Activated gamma-delta T cell treated with Interleukin-2 at 50 U/mL for 16 hours (primary cell): ENCODE results near the gene CCR5.
"Not testable (repeated sequence)": the region's sequence is repeated elsewhere in the genome, so short reads cannot be mapped to it uniquely, and the experiment has no call there.

ENCODE experiments used
- DNase-seq: peaks from one replicate; pipeline ENCODE4 v3.0.0-alpha.2; 2020

CCR5 gene

DNA sequence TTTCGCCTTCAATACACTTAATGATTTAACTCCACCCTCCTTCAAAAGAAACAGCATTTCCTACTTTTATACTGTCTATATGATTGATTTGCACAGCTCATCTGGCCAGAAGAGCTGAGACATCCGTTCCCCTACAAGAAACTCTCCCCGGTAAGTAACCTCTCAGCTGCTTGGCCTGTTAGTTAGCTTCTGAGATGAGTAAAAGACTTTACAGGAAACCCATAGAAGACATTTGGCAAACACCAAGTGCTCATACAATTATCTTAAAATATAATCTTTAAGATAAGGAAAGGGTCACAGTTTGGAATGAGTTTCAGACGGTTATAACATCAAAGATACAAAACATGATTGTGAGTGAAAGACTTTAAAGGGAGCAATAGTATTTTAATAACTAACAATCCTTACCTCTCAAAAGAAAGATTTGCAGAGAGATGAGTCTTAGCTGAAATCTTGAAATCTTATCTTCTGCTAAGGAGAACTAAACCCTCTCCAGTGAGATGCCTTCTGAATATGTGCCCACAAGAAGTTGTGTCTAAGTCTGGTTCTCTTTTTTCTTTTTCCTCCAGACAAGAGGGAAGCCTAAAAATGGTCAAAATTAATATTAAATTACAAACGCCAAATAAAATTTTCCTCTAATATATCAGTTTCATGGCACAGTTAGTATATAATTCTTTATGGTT lies at the start of gene CCR5:
Gene CCR5, plus strand, starts transcription at position 108 of the 680 bp plus-strand sequence. CDS start 1,957 bp downstream, outside the sequence.
- DNase-seq, result no peak

DNA sequence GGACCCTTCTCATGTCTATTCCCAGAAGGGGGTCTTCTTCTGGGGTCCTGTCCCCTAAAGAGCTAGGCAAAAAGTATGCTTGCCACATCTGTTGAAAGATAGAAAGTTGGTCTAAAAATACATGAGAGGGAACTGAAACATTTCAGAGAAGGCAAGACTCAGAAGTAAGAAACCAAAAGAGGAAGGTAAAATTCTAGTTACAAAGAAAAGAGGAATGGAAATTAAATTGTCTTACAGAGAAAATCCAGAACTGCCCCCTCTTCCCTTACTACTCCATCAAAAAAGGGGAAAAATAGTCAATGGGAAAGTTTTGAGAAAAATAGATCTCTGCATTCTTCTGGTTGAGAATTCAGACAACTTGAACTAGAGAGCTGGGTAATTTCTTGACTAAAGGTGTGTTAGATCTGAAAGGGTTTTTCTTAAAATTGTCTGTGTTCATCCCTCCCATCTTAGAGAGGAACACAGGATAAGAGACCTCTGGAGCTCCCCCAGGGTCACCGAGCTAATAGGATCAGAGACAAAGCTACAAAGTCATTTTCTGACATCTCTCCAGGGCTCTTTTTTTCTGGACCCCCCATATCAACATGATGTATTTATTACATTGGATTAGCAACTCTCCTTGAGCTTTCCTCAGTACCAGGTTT lies 49.2 kb upstream of the CCR5 start:
- no peak for DNase-seq

- DNase-seq, result no peak
These were observed 46.7 kb upstream of the CCR5 start for GRCh38 chr3:46324036-46324435.

- DNase-seq, result no peak
These were observed 45.0 kb upstream of the CCR5 start for GRCh38 chr3:46325645-46326300.

- not testable (repeated sequence) for DNase-seq
These were observed 40.1 kb upstream of the CCR5 start for GRCh38 chr3:46330676-46331075.

DNA sequence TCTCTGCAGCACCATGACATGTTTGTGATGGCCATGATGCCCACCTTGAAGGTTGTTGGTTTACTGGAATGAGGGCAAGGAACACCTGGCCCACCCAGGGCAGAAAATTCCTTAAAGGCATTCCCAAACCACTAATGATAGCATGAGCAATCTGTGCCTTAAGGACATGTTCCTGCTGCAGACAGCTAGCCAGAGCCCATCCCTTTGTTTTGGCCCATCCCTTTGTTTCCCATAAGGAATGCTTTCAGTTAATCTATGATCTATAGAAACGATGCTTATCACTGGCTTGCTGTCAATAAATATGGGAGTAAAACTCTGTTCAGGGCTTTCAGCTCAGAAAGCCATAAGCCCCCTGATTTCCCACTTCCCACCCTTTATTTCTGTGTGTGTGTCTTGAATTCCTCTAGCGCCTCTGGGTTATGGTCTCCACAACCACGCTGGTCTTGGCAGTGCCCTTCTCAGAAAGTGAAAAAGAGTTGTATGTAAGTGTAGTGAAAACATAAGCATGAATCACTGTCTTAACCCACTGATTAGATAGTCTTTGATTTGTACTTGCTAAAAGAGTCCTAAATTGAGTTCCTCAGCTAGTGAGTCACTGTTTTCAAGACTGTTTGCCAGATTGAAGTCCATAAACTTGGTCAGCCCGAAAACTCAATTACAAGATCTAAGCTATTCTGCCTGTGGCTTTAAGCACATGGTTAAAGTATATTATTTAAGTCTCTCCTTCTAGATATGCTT lies 35.8 kb upstream of the CCR5 start:
- no peak for DNase-seq

- DNase-seq, result no peak
These were observed 35.2 kb upstream of the CCR5 start for GRCh38 chr3:46335541-46335940.

DNA sequence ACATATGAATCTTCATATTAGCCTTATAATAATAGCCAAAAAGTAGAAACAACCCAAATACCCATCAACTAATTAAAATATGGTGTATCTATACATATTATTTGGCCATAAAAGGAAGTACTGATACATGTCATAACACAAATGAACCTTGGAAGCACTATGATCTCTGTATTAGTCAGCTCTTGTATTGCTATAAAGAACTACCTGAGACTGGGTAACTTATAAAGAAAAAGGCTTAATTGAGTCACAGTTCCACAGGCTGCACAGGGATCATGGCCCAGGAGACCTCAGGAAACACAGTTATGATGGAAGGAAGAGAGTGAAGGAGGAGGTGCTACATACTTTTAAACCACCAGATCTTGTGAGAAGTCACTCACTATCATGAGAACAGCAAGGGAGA lies 32.8 kb upstream of the CCR5 start:
- no peak for DNase-seq

GRCh38 chr3:46338840-46339239 lies 31.9 kb upstream of the CCR5 start:
- no peak for DNase-seq

DNA sequence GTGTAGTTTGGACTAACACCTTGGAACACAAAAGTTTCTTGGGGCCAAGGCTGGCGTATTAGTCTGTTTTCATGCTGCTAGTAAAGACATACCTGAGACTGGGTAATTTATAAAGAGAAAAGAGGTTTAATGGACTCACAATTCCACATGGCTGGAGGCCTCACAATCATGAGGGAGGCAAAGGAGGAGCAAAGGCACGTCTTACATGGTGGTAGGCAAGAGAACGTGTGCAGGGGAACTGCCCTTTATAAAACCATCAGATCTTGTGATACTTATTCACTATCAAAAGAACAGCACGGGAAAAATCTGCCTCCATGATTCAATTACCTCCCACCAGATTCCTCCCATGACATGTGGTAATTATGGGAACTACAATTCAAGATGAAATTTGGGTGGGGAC lies 26.3 kb upstream of the CCR5 start:
- DNase-seq, result no peak

GRCh38 chr3:46348823-46349482 lies 21.8 kb upstream of the CCR5 start:
- no peak for DNase-seq

GRCh38 chr3:46349484-46350261 lies 21.1 kb upstream of the CCR5 start:
- no peak for DNase-seq

DNA sequence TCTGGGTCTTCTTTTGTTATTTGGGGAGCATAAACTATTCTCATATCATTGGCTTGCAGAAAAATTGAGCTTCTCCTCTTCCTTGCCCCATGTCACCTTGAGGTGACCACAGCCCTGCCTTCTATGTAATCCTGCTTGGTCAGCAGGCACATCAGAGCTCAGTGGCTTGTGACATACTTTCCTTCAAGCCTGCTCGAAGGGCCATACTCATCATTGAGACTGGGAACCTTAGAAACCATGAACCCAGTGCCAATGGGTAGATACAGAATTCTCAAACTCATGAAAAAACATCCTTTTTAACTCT lies 20.5 kb upstream of the CCR5 start:
- DNase-seq, result no peak

DNA sequence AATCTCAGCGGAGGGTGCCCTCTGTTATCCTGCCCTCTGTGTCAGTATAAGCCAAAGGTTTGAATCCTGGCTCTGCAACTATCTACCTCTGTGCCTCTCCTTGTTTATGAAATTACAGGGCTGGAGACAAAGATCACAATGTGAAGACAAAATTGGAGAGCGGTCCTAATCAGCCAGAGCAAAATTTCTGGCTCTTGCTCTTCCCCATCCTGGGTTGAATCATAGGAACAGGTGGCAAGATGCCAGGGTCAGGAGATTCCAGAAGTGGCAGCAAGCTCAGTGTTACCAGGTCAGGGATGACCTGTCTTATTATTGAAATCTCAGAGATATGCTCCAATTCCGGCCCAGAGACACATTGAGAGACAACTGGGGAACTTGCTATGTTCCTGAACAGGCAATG lies 19.1 kb upstream of the CCR5 start:
- DNase-seq, result no peak

- DNase-seq, result no peak
These were observed 17.7 kb upstream of the CCR5 start for GRCh38 chr3:46353090-46353489.

DNA sequence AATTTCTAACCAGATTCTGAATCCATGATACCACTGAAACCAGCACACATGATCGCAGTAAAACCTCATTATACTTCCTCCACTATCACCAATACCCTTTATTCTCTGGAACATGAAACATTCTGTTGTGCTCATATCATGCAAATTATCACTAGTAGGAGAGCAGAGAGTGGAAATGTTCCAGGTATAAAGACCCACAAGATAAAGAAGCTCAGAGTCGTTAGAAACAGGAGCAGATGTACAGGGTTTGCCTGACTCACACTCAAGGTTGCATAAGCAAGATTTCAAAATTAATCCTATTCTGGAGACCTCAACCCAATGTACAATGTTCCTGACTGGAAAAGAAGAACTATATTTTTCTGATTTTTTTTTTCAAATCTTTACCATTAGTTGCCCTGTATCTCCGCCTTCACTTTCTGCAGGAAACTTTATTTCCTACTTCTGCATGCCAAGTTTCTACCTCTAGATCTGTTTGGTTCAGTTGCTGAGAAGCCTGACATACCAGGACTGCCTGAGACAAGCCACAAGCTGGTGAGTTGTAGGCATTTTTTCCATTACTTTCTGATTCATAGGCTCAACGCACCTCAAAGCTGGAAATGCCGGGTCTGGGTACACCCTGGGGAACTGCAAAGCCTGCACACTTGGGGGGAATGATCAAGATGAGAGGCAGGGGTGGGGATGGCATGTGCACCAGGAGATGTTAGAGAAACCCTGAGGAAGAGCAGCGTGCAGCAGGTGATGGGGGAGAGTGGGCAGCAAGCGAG lies 16.9 kb upstream of the CCR5 start, which contains the start of gene CCR2:
Gene CCR2, plus strand, starts transcription at position 465 of the 764 bp plus-strand sequence. CDS start 3,417 bp downstream, outside the sequence.
- no peak for DNase-seq

- DNase-seq, result no peak
These were observed 16.3 kb upstream of the CCR5 start for GRCh38 chr3:46354478-46354877.

DNA sequence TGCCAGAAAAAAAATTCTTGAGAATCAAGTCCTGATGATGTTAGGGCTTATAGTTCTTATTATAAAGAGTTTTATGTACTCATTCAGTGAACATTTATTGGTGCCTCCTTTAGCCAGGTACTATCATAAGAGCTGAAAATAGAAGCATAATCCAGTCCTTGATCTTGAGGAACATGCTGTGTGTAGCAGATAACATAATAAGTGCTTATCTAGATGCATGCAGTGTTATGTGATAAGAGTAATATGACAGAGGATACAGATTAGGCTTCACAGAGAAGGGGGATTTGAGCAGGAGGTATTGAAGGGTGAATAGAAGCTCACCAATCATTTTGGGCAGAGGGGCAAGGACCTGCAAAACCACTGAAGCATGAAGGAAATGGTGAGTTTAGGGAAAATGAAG lies 15.8 kb upstream of the CCR5 start:
- no peak for DNase-seq

DNA sequence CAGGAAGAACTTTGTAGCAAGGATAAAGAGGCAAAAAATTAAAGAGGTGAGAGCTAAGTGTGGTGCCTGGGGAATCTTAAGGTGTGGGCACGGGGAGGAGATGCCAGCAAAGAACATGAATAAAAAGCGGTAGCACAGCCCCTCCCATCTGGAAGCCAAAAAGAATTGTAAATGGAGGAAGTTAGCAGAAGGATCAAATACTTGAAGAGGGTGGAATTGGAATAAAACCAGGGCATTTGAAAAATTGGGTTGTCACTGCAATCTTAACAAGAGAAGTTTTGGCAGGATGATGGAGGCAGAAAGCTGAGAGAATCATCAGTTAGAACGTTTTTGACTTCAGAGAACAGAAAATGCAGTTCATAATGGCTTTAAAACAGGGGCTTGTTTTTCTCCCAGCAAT lies 14.5 kb upstream of the CCR5 start:
- DNase-seq, result no peak

DNA sequence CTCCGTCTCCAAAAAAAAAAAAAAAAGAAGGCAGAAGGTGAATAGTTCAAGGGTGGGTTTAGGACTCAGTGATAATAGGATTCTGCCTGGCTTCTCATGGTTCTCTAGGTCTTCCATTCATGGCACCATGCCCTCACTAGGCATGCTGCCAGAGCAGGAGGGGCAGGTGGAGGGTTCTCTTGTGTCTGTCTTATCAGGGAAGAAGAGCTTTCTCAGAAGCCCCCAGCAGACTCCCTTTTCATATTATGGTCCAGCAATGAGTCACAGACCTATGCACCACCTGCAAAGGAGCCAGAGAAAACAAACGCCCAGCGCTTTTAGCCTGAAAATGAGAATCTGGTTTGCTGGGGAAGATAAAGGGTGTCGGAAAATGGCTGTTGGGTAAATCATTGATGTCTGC lies 13.8 kb upstream of the CCR5 start:
- no peak for DNase-seq

GRCh38 chr3:46358466-46358865 lies 12.3 kb upstream of the CCR5 start:
- DNase-seq, result no peak
